Kidney (tissue), 14 donors: ENCODE results near the gene SNX11. TPM values are rescaled to one million over a fixed set of nuclear protein-coding genes. Genes with fewer than 3 reads are reported as not detected.

Experiments used
- DNase-seq, 5 donors: peaks; one replicate each; pipeline ENCODE4 v3.0.0-alpha.2; 2013 to 2020
- FAIRE-seq: peaks from 2 replicates; lab custom pipeline; 2012; peaks lifted over from hg19 to GRCh38; lab: Jason Lieb, UNC
- H3K27ac ChIP-seq, 2 donors: one replicate each; pipeline ENCODE4 v1.7.0; 2013; ENCODE audit warnings: low read depth in 2 of 2, low read length in 2 of 2, inconsistent platforms in 1 of 2
- H3K27me3 ChIP-seq: one replicate; pipeline ENCODE4 v1.7.1; 2013; ENCODE audit warnings: low read length, inconsistent platforms; ENCODE audit not compliant: control insufficient read depth, insufficient read depth
- H3K36me3 ChIP-seq, 3 donors: one replicate each; pipeline versions ENCODE4 v1.7.0 to v1.7.1; 2013; ENCODE audit warnings: low read length in 3 of 3, control low read depth in 1 of 3, inconsistent platforms in 1 of 3; ENCODE audit not compliant: insufficient read depth in 3 of 3, control insufficient read depth in 2 of 3
- H3K4me1 ChIP-seq, 3 donors: one replicate each; pipeline versions ENCODE4 v1.7.0 to v1.7.1; 2013; ENCODE audit warnings: low read length in 3 of 3, inconsistent platforms in 1 of 3, low read depth in 1 of 3; ENCODE audit not compliant: control insufficient read depth in 2 of 3, insufficient read depth in 2 of 3
- H3K4me3 ChIP-seq, 3 donors: one replicate each; pipeline versions ENCODE4 v1.7.0 to v1.8.1; 2013; ENCODE audit warnings: low read length in 3 of 3, control low read depth in 1 of 3, inconsistent platforms in 1 of 3
- H3K9ac ChIP-seq, 3 donors: one replicate each; pipeline versions ENCODE4 v1.7.0 to v1.7.1; 2013; ENCODE audit warnings: low read length in 3 of 3, control low read depth in 1 of 3, inconsistent platforms in 1 of 3
- H3K9me3 ChIP-seq, 3 donors: one replicate each; pipeline versions ENCODE4 v1.7.0 to v1.7.1; 2013; ENCODE audit warnings: low read length in 3 of 3, control low read depth in 1 of 3, inconsistent platforms in 1 of 3; ENCODE audit not compliant: control insufficient read depth in 2 of 3, insufficient read depth in 1 of 3
- intact Hi-C: fragments of 100-400 bp; cut with DNase I; formaldehyde crosslinking; loops from one replicate; pipeline ENCODE4 v1.11.1; 2022
- polyA plus RNA-seq: library from polyadenylated mRNA; stranded (reverse); fragments of 350-450 nt; fragmentation: Illumina TruSeq; extraction: RNeasy Lipid Tissue Mini Kit (QIAGEN cat#74804); gene quantifications from one replicate; pipeline ENCODE4 v1.2.3, GENCODE V29; 2014; ENCODE audit warnings: low read depth, low replicate concordance; ENCODE audit not compliant: insufficient read depth
- total RNA-seq: library from RNA; stranded (reverse); fragmentation: NEBNext Ultra II Directional; extraction: Animal tissue kit (Norgen Biotek cat#: 25700); gene quantifications from one replicate; pipeline ENCODE4 v1.2.1, GENCODE V29; 2021
- TF ChIP-seq, protein P1 (sequence below): IDR thresholded peaks from 3 replicates; pipeline ENCODE4 v1.5.1; 2012; ENCODE audit warnings: mild to moderate bottlenecking, moderate library complexity, borderline replicate concordance; ENCODE audit not compliant: insufficient read depth; ENCODE audit errors: extremely low read depth
- donor health status: control.
- donor health status: control.
- donor health status: control.
- donor health status: control.
- donor health status: control.
- donor health status: DM: yes; HTN: yes; CAD: no.
- donor health status: Normal renal cell carcinoma (clear cell type).

The SNX11 gene
- total and polyA plus RNA-seq, 2 donors from 2014 or later, result 22.4 to 25.3 TPM

- Histone ChIP-seq H3K9ac (no peak overlapping the region), H3K9me3 (no peaks in the 10 kb centered on the region), H3K27ac (no peak overlapping the region), H3K36me3 (peaks cover 0 to 12% (median 9%) of the 10 kb centered on the region in 3 donors), H3K27me3 (no peaks in the 10 kb centered on the region), H3K4me1 (peaks cover 0 to 6% (median 3%) of the 10 kb centered on the region in 3 donors), H3K4me3 (no peak overlapping the region)
- intact Hi-C loops, result no loop called here
- DNase-seq (no peak), FAIRE-seq (no peak)
- TF ChIP-seq, protein P1, sequence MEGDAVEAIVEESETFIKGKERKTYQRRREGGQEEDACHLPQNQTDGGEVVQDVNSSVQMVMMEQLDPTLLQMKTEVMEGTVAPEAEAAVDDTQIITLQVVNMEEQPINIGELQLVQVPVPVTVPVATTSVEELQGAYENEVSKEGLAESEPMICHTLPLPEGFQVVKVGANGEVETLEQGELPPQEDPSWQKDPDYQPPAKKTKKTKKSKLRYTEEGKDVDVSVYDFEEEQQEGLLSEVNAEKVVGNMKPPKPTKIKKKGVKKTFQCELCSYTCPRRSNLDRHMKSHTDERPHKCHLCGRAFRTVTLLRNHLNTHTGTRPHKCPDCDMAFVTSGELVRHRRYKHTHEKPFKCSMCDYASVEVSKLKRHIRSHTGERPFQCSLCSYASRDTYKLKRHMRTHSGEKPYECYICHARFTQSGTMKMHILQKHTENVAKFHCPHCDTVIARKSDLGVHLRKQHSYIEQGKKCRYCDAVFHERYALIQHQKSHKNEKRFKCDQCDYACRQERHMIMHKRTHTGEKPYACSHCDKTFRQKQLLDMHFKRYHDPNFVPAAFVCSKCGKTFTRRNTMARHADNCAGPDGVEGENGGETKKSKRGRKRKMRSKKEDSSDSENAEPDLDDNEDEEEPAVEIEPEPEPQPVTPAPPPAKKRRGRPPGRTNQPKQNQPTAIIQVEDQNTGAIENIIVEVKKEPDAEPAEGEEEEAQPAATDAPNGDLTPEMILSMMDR, result no peak
Observed at GRCh38 chr17:48113201-48113676, 5.7 kb downstream of the SNX11 start.

DNA sequence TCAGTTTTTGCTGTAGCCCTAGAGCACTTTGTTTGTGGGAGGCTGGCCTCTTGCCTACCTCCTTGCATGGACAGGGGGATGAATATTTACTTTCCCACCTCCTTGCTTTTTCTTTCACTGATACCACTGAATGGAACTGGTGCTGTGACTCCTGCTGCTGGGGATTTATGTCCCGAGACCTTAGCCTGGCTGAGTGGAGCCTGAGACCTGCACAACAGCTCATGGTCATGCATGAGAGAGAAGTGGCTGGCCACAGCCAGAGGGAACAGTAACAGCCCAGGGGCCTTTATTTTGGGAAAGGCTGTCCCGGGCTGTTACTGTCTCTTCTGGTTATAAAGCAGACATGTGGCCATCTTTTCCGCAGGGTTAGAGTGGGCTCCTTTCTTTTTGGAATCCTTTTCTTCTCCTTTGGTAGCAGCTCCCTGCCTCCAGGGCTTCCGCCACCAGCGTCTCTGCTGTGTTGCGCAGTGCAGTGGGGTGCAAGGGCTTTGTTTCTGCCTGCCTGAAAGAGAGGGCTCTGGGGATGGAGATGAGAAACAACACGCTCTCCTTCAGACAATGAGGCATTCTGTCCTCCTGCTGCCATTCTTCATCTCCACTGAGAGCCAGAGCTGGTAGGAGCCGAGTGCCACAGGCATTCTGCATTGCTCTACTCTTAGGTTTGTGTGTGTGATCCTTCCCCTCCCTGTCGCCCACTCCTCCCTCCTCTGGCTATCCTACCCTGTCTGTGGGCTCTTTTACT lies 14.5 kb downstream of the SNX11 start:
- FAIRE-seq, result no peak
- TF ChIP-seq, protein P1, result no peak
- intact Hi-C loops, result no loop called here
- peaks cover 5 to 41% (median 28%) of the 10 kb centered on the region in 3 donors for H3K36me3 ChIP-seq
- no peak overlapping the region for H3K9ac ChIP-seq
- no peaks in the 10 kb centered on the region for H3K4me1 ChIP-seq
- peak in 4 of 5 donors; percentile 62 to 86 (median 74) for DNase-seq
- H3K27me3 ChIP-seq, result no peaks in the 10 kb centered on the region
- no peaks in the 10 kb centered on the region for H3K9me3 ChIP-seq
- H3K27ac ChIP-seq, result no peak overlapping the region
- H3K4me3 ChIP-seq, result no peak overlapping the region

- no peak for FAIRE-seq
Observed at GRCh38 chr17:48122665-48123045, 15.1 kb downstream of the SNX11 start.

More at GRCh38 chr17:48122665-48123045, 15.1 kb downstream of the SNX11 start:
- Histone ChIP-seq H3K4me3 (no peak overlapping the region), H3K4me1 (no peaks in the 10 kb centered on the region), H3K36me3 (peaks cover 5 to 38% (median 26%) of the 10 kb centered on the region in 3 donors), H3K9me3 (no peaks in the 10 kb centered on the region), H3K27ac (no peak overlapping the region), H3K9ac (no peak overlapping the region), H3K27me3 (no peaks in the 10 kb centered on the region)
- DNase-seq, result peak in 2 of 5 donors; percentile 58 to 61
- TF ChIP-seq, protein P1, result no peak
- intact Hi-C loops, result no loop called here
